KMS-11 (cell line): ENCODE results near the gene IFI27L1.

Experiments used
- H2AFZ ChIP-seq: fragments of 200-600 bp; sonication (generic); 2 replicates; pipeline ENCODE4 v1.6.1; 2016; ENCODE audit warnings: antibody characterized with exemption, mixed run types, low read depth
- H3K27ac ChIP-seq: fragments of 200-600 bp; sonication (generic); 2 replicates; pipeline ENCODE4 v1.6.1; 2016; ENCODE audit warnings: mild to moderate bottlenecking, mixed run types
- H3K27me3 ChIP-seq: fragments of 200-600 bp; sonication (generic); 2 replicates; pipeline ENCODE4 v1.6.1; 2017; ENCODE audit warnings: mild to moderate bottlenecking, low read depth, mixed run types, moderate library complexity; ENCODE audit not compliant: insufficient read depth
- H3K36me3 ChIP-seq: fragments of 200-600 bp; sonication (generic); 2 replicates; pipeline ENCODE4 v1.6.1; 2017; ENCODE audit warnings: mild to moderate bottlenecking, mixed run types; ENCODE audit not compliant: insufficient read depth
- H3K4me1 ChIP-seq: fragments of 200-600 bp; sonication (generic); 2 replicates; pipeline ENCODE4 v1.6.1; 2016; ENCODE audit warnings: mild to moderate bottlenecking, low read depth, mixed run types; ENCODE audit not compliant: poor library complexity, severe bottlenecking
- H3K4me2 ChIP-seq: fragments of 200-600 bp; sonication (generic); 2 replicates; pipeline ENCODE4 v1.7.0; 2016; ENCODE audit warnings: mild to moderate bottlenecking, mixed run types
- H3K4me3 ChIP-seq: fragments of 200-600 bp; sonication (generic); IDR thresholded peaks from 2 replicates; pipeline ENCODE4 v1.6.1; 2017; ENCODE audit warnings: low read depth, low read length, mixed read lengths; ENCODE audit not compliant: insufficient read depth
- H3K79me2 ChIP-seq: fragments of 200-600 bp; sonication (generic); 2 replicates; pipeline ENCODE4 v1.6.1; 2016; ENCODE audit warnings: low read depth, mixed run types; ENCODE audit not compliant: insufficient read depth
- H3K9ac ChIP-seq: fragments of 200-600 bp; sonication (generic); 2 replicates; pipeline ENCODE4 v1.6.1; 2016; ENCODE audit warnings: mild to moderate bottlenecking, mixed run types
- H4K20me1 ChIP-seq: fragments of 200-600 bp; sonication (generic); 2 replicates; pipeline ENCODE4 v1.6.1; 2016; ENCODE audit warnings: mild to moderate bottlenecking, mixed run types; ENCODE audit not compliant: insufficient read depth
- CTCF ChIP-seq: fragments of 200-600 bp; sonication (generic); conservative IDR thresholded peaks from 2 replicates; pipeline ENCODE4 v1.6.1; 2017; ENCODE audit warnings: low read depth, mild to moderate bottlenecking, antibody characterized with exemption, low read length, moderate library complexity, mixed read lengths

The IFI27L1 gene

GRCh38 chr14:94043756-94044475 is 37.2 kb upstream of the IFI27L1 start:
- no peak for TF ChIP-seq CTCF
- no peaks in the 10 kb centered on the region for H3K79me2 ChIP-seq
- no peaks in the 10 kb centered on the region for H3K27me3 ChIP-seq
- no peak overlapping the region for H3K4me2 ChIP-seq
- H4K20me1 ChIP-seq = no peaks in the 10 kb centered on the region
- H2AFZ ChIP-seq = no peak overlapping the region
- H3K27ac ChIP-seq = no peak overlapping the region
- no peak overlapping the region for H3K4me3 ChIP-seq
- no peaks in the 10 kb centered on the region for H3K36me3 ChIP-seq
- H3K9ac ChIP-seq = no peak overlapping the region
- H3K4me1 ChIP-seq = no peaks in the 10 kb centered on the region

- Histone ChIP-seq H3K79me2 (no peaks in the 10 kb centered on the region), H3K27ac (no peak overlapping the region), H3K4me1 (no peaks in the 10 kb centered on the region), H3K4me3 (no peak overlapping the region), H3K4me2 (no peak overlapping the region), H4K20me1 (no peaks in the 10 kb centered on the region), H2AFZ (no peak overlapping the region), H3K27me3 (no peaks in the 10 kb centered on the region), H3K9ac (no peak overlapping the region), H3K36me3 (no peaks in the 10 kb centered on the region)
- no peak for TF ChIP-seq CTCF
These were observed 36.5 kb upstream of the IFI27L1 start for GRCh38 chr14:94044476-94045091.

- no peak overlapping the region for H3K4me2 ChIP-seq
- H3K27ac ChIP-seq = no peak overlapping the region
- H3K27me3 ChIP-seq = no peaks in the 10 kb centered on the region
- no peaks in the 10 kb centered on the region for H3K4me1 ChIP-seq
- no peaks in the 10 kb centered on the region for H3K79me2 ChIP-seq
- H3K9ac ChIP-seq = no peak overlapping the region
- H4K20me1 ChIP-seq = no peaks in the 10 kb centered on the region
- TF ChIP-seq CTCF = no peak
- no peak overlapping the region for H3K4me3 ChIP-seq
- no peak overlapping the region for H2AFZ ChIP-seq
- H3K36me3 ChIP-seq = no peaks in the 10 kb centered on the region
These were observed 36.0 kb upstream of the IFI27L1 start for GRCh38 chr14:94045101-94045500.

GRCh38 chr14:94045563-94046345 is 35.4 kb upstream of the IFI27L1 start:
- TF ChIP-seq CTCF = no peak
- Histone ChIP-seq H3K9ac (no peak overlapping the region), H2AFZ (no peak overlapping the region), H3K4me2 (no peak overlapping the region), H3K4me3 (no peak overlapping the region), H3K79me2 (no peaks in the 10 kb centered on the region), H3K27me3 (no peaks in the 10 kb centered on the region), H3K36me3 (no peaks in the 10 kb centered on the region), H3K27ac (no peak overlapping the region), H3K4me1 (no peaks in the 10 kb centered on the region), H4K20me1 (no peaks in the 10 kb centered on the region)
